Nucleus accumbens (tissue), 56 donors: Measurements from ENCODE around the gene BTF3.
"Not testable (repeated sequence)": the region's sequence is repeated elsewhere in the genome, so short reads cannot be mapped to it uniquely, and the experiment has no call there.

Experiments used
- DNase-seq, 56 donors: peaks; one replicate each; lab custom pipeline; 2025; lab: John Stamatoyannopoulos, UW

BTF3 gene

GRCh38 chr5:73484511-73484910 lies 13.7 kb upstream of the BTF3 start:
- no peak for DNase-seq

DNA sequence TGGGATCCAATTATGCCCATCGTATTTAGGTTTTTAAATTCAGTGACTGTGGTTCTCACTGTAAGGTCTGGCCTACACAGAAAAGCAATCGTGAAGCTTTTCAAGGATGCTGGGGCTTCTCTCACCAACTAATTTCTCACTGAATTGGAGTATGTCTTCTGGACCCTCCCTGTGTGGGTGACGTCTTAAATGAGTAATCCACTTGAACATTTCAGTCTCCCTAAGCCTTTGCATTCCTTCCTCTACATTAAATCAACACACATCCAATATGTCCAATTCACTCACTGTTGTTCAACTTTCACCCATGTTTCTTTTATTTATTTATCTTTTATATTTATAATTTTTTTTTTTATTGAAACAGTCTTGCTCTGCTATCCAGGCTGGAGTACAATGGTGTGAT lies 12.5 kb upstream of the BTF3 start:
- no peak for DNase-seq

DNA sequence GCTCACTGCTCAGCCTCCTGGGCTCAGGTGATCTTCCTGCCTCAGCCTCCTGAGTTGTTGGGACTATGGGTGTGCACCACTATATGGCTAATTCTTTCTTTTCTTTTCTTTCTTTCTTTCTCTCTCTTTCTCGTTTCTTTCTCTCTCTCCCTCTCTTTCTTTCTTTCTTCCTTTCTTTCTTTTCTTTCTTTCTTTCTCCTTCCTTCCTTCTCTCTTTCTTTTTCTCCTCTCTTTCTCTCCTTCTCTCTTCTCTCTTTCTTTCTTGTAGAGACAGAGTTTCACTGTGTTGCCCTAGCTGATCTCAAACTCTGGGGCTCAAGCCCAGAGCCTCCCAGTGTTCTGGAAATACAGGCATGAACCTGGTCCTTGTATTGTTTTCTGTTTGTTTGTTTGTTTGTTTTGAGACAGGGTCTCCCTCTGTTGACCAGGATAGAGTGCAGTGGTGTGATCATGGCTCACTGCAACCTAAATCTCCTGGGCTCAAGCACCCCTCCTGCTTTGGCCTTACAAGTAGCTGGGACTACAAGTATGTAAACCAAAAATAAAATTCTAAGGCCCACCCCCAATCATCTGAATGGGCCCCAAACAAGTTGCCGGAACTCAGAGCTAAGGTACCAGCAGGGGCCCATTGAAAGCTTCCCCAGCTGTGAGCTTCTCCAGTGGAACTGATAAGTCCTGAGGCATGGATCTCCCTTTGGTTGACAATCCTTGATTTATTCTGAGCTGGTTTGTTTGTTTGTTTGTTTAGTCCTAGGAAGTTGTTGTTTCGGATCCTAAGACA lies 11.9 kb upstream of the BTF3 start:
- DNase-seq = no peak

- DNase-seq = not testable (repeated sequence)
Observed at GRCh38 chr5:73487257-73487656, 11.0 kb upstream of the BTF3 start.

DNA sequence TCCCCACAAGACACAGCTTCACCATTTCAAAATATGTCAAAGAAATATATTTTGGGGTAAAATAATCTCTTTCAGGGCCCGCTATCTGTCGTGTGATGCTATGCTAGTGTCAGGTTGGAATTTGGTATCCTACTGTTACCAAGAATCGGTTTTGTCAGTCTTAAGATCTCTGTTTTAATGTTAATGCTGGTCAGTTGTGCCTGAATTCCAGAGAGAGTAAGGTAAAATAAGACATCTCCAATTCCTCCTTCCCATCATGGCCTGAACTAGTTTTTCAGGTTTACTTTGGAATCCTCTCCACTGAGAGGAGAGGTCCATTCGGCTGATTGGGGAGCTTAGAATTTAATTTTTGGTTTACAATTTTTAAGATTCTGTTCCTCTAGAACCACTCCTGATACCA lies 10.4 kb upstream of the BTF3 start:
- DNase-seq = no peak

DNA sequence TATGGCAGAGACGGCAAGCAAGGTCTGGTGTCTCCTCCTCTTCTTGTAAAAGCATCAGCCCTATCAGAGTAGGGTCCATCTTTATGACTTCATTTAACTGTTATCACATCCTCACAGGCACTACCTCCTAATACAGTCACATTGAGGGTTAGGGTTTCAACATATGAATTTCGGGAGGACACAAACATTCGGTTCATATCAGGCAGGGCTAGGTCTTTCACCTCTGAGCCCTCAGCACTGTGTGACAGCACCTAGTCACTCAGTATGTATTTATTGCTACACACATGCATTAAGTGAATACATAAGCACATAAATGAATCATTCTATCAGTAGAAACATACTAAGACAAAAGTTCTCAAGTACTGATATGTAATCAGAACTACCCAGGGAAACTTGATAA lies 9.4 kb upstream of the BTF3 start:
- DNase-seq = no peak

DNA sequence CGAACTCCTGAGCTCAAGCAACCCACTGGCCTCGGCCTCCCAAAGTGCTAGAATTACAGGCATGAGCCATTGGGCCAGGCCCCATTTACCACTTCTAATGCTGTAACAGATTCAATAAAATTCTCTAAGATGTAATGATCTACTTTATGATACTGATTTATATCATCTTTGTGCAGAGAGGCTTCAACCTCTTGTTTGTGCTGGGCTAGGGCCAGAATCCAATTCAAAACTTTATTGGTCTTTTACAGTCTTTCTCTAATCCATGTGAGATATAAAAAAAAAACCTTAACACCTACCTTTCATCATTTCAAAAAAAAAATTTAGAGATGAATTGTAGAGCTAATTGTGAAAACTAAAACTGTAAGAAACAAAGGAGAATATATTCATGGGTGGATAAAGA lies 8.2 kb upstream of the BTF3 start:
- DNase-seq = no peak

- no peak for DNase-seq
Observed at GRCh38 chr5:73491155-73491554, 7.1 kb upstream of the BTF3 start.

GRCh38 chr5:73493421-73493820 lies 4.8 kb upstream of the BTF3 start:
- no peak for DNase-seq

GRCh38 chr5:73494721-73495120 lies 3.5 kb upstream of the BTF3 start:
- no peak for DNase-seq

GRCh38 chr5:73495772-73496335 lies 2.4 kb upstream of the BTF3 start:
- no peak for DNase-seq

- DNase-seq = no peak
Observed at GRCh38 chr5:73496984-73497457, 1.2 kb upstream of the BTF3 start.

DNA sequence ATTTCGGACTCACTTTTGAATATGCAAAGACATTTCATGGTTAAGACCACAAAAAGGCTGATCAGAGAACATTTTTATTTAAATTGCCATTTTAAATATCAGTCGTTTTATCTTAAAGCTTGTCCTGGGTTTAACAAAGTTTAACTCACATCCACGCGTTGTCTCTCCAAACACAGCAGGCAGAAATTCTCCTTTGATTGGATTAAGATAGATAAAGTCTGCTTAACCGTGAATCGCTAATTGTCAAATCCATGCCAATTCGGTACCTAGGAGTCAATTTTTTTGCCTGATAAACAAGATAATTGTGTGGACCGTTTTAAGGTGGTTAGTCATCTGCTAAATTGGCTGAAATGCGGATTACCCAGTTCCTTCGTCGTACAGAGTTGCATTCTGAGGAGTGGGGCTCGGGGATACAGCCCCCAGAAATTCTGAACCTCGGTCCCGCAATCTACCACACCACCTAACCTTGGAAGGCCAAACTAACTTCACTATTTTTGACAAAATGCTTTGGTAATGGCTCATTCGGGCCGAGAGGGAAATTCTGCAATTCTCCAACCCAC lies 665 bp upstream of the BTF3 start:
- peak in 2 of 56 donors; percentile 18 to 56 for DNase-seq

DNA sequence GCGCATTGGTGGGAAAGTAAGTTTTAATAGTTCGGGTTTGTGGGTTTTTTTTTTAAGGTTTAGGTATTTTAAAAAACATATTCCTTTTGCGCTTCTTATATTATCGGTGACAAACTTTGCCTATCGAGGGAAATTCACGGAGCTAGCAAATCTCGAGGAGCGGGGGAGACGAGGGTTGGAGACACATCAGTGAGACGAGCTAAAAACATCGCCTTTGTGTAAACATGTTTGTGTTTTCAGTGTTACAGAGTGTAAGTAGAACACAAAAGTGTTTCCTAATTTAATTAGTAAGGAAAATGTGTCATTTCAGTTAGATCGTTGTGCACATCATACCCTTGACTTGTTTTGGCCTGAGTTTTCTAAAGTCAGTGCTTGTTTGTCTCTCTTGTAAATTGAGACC lies 945 bp downstream of the BTF3 start:
- DNase-seq = no peak

DNA sequence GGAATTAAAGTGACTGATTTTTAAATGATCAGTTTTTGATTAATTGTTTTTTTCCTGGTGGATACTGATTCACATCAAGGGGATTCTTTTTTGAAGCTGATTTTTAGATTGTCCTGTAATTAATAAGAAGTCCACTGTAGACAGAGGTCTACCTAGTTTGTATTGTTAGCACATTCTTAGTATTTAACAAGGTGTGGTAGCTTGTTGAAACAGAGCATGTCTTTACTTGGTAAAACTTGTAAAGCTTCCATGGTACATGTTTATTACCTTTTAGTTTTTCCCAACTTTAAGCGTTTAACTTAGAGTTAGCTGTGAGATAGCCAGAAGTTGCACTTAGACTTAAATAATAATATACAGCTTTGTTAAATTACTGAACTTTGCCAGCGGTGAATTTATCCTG lies 1.5 kb downstream of the BTF3 start:
- DNase-seq = no peak

DNA sequence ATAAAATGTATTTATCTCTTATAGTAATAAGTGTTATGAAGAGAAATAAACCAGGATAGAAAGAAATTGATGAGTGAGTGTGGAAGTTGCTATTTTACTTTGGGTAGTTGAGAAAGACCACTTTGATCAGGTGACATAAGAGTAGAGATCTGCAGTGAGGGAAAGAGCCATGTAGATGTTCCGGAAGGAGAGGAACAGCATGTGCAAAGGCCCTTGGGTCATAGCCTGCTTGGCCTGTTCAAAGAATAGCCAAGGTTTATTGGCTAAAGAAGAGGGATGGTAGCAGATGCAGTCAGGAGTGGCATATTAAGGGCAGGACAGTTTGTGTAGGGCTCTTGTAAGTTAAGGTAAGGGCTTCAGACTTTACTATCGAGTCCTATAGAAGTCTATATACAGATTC lies 3.2 kb downstream of the BTF3 start:
- DNase-seq = no peak

DNA sequence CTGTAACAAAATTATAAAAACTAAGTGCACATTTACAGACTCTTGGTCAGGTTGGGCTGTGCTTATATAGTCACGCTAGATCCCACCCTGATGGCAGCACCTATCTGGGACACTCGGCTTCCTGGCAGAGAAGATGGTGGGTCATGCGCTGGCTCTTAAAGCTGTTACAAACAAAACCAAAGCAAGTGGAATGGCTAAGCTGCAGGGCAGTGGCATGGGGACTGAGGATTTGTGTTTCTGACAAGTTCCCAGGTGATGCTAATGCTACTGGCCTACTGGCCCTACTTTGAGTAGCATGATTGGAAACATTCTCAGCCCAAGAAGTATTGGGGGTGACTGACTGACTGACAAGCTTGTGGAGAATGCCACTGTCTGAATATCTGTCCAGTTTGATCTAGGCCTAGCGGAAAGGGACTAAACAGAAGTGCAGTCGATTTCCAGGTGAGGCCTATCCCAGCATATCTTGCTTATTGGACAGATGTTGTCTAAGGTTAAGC lies 8.3 kb downstream of the BTF3 start:
- DNase-seq = no peak

- DNase-seq = no peak
Observed at GRCh38 chr5:73507062-73507461, 8.8 kb downstream of the BTF3 start.

GRCh38 chr5:73508521-73508920 lies 10.3 kb downstream of the BTF3 start:
- DNase-seq = not testable (repeated sequence)

DNA sequence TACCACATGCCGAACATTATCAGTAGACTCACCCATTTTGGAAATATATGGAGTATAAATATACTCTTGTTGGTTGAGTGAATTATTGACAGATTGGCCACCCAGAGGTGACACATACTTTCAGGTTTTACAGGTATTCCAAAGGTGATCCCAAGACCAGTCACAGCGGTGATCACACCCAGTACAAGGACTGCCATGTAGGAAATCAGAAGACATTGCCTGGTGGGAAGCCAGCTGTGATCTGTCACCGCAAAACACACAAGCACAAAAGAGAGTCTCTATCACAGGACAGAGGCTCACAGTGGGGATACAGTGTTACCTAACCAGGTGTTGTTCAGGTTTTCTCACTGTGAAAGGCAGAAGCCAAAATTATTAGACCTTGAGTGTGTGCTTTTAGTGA lies 15.8 kb downstream of the BTF3 start:
- DNase-seq = no peak

DNA sequence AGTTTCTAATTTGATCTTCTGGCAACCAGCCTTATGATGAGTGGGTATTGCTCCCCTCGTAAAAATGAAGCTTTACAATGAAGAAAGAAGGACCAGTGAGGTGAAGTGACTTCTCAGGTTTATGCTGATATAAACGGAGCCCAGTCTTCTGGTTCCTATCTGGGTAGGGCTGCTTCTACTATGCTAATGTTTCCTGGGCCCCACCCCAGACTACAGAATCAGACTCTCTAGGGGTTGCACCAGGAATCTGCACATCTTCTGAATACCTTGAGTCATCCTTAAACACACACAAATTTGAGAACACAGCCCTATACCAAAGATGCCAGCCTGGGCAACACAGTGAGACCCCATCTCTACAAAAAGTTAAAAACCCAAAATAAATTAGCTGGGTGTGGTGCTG lies 16.2 kb downstream of the BTF3 start:
- DNase-seq = no peak

GRCh38 chr5:73515232-73515631 lies 17.0 kb downstream of the BTF3 start:
- DNase-seq = no peak
